ENCODE measurements around the gene ESYT1. TPM values are rescaled to one million over a fixed set of nuclear protein-coding genes. Genes with fewer than 3 reads are reported as not detected.

ESYT1 gene
- total RNA-seq, 1 experiment from 2014 or later = 93.2 TPM

GRCh38 chr12:56126732-56127239 lies 1.3 kb upstream of the ESYT1 start:
- no peak for DNase-seq (ENCODE audit: extremely low read depth, low read depth)

- no peak for DNase-seq (ENCODE audit: extremely low read depth, low read depth)
These were observed 581 bp upstream of the ESYT1 start for GRCh38 chr12:56127485-56127887.

DNA sequence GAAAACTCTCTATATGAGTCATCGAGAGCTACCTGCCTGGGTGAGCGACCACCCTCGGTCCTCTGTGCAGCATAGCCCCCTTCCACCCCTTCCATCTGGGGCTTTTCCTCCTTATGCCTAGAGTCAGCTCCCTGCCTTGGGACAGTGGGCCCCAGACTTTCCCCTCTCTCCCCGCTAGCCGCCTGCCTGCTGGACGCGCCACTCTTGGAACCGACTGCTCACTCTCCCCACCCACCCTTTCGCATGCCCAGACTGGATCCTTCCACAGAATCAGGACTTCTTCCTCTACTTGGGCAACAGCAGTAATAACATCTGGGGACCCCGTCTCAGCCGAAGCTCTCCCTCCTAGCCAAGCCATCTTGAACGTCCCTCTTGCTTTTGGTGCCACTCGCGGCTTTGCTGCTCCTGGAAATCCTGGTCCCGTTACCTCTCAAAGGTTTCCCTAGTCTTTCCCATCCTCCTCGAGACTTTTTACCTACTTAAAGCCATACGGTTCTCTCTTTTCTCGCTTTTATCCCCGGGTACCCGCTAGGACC lies 671 bp downstream of the ESYT1 start:
- no peak for DNase-seq (ENCODE audit: extremely low read depth, low read depth)

- DNase-seq (ENCODE audit: extremely low read depth, low read depth) = no peak
These were observed 1.3 kb downstream of the ESYT1 start for GRCh38 chr12:56129206-56129941.

DNA sequence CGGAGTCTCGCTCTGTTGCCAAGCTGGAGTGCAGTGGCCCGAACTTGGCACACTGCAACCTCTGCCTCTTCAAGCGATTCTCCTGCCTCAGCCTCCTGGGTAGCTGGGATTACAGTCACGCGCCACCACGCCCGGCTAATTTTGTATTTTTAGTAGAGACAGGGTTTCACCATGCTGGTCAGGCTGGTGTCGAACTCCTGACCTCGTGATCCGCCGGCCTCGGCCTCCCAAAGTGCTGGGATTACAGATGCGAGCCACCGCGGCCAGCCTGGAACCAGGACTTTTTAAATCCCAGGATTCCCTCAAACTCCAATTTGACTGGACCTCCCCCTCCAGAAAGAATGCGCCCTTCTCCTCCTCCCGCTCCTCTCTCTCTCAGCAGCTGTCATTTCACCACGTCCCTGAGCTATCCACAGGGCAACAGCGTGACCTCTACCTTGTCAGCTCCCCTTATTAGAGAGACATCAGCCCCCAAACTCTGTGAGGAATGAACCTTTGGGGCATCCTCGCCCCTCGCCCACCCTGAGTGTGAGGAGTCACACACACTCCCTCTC lies 2.0 kb downstream of the ESYT1 start:
- DNase-seq (ENCODE audit: extremely low read depth, low read depth) = no peak

DNA sequence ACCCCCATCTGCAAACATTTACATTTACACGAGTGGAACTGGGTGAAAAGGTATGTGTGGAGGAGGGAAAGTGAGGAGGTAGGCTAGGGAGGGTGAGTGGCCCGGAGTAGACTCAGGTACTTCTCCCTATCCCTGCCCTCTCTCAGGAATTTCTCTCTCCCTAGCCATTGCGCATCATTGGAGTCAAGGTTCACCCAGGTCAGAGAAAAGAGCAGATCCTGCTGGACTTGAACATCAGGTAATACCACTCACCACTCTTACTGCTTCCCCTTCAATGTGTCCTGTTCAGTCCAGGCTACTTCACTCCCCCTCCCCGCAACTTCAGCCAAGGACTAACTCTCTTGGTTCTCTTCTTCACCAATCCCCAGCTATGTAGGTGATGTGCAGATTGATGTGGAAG lies 2.8 kb downstream of the ESYT1 start:
- DNase-seq (ENCODE audit: extremely low read depth, low read depth) = no peak

DNA sequence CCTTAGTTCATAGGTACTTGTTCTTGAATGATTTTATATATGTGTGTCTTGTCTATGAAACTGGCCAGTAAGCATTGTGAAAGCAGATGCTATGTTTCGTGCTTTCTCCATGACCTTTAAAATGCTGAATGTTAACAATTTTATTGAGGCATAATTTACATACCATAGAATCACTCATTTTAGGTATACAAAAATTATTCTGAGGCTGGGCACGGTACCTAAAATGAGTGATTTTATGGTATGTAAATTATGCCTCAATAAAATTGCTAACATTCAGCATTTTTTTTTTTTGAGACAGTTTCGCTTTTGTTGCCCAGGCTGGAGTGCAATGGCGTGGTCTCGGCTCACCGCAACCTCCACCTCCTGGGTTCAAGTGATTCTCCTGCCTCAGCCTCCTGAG lies 6.8 kb downstream of the ESYT1 start:
- DNase-seq (ENCODE audit: extremely low read depth, low read depth) = no peak

DNA sequence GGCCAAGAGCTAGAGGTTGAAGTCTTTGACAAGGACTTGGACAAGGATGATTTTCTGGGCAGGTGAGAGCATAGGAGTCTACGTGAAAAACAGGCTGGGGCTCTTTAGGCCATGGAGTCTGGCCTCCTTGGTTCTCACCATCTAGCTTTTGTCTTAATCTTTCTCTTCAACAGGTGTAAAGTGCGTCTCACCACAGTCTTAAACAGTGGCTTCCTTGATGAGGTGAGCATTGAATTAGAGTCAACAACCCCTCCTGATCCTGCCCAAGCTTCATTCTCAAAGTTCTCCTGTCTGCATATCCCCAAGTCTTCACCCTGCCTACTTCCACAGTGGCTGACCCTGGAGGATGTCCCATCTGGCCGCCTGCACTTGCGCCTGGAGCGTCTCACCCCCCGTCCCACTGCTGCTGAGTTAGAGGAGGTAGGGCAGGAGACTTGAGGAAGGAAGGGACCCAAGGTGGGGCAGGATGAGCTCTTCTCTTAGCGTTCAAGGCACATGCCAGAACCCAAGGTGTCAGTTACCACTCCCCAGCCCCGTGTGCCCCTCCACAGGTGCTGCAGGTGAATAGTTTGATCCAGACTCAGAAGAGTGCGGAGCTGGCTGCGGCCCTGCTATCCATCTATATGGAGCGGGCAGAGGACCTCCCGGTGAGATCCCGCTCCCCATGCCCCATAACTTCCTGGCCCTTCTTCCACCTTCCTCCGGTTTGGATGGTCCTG lies 9.9 kb downstream of the ESYT1 start:
- DNase-seq (ENCODE audit: extremely low read depth, low read depth) = no peak

DNA sequence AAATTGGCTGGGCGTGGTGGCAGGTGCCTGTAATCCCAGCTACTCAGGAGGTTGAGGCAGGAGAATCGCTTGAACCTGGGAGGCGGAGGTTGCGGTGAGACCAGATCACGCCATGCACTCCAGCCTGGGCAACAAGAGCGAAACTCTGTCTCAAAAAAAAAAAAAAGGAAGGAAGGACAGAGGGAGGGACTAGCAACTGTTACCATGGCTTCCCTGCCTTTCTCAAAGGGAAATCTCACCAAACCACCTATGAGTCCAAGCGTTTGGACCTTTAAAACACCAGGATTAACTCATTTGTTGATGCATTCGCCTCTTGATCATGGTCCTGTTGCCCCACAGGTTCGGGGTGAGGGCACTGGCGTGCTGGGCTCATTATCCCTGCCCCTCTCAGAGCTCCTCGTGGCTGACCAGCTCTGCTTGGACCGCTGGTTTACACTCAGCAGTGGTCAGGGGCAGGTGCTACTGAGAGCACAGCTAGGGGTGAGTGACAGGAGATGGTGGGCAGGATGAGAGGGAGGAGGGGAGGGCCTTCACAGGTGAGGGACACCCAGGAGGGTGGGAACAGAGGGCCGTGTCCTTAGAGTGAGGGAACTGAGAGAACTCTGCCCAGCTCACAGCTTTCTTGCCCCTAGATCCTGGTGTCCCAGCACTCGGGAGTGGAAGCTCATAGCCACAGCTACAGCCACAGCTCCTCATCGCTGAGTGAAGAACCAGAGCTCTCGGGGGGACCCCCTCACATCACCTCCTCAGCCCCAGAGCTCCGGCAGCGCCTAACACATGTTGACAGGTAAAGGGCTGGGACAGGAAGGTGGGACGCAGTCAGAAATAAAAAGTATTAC lies 14.1 kb downstream of the ESYT1 start:
- DNase-seq (ENCODE audit: extremely low read depth, low read depth) = no peak

DNA sequence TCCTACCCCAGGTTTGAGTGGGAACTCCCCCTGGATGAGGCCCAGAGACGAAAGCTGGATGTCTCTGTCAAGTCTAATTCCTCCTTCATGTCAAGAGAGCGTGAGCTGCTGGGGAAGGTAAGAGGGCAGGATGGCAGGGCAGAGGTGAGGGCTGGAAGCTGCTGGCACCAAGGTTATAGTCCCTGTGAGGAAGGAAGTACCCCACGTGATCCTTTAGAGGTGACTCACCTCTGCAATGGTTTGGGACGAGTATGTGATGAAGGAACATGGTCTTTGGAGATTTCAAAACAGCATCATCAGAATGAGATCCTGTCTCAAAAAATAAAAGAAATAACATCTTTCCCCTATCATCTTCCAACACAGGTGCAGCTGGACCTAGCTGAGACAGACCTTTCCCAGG lies 15.2 kb downstream of the ESYT1 start:
- DNase-seq (ENCODE audit: extremely low read depth, low read depth) = no peak

- DNase-seq (ENCODE audit: extremely low read depth, low read depth) = no peak
These were observed 15.8 kb downstream of the ESYT1 start for GRCh38 chr12:56143870-56144269.

- no peak for DNase-seq (ENCODE audit: extremely low read depth, low read depth)
These were observed 17.1 kb downstream of the ESYT1 start for GRCh38 chr12:56145217-56145616.

DNA sequence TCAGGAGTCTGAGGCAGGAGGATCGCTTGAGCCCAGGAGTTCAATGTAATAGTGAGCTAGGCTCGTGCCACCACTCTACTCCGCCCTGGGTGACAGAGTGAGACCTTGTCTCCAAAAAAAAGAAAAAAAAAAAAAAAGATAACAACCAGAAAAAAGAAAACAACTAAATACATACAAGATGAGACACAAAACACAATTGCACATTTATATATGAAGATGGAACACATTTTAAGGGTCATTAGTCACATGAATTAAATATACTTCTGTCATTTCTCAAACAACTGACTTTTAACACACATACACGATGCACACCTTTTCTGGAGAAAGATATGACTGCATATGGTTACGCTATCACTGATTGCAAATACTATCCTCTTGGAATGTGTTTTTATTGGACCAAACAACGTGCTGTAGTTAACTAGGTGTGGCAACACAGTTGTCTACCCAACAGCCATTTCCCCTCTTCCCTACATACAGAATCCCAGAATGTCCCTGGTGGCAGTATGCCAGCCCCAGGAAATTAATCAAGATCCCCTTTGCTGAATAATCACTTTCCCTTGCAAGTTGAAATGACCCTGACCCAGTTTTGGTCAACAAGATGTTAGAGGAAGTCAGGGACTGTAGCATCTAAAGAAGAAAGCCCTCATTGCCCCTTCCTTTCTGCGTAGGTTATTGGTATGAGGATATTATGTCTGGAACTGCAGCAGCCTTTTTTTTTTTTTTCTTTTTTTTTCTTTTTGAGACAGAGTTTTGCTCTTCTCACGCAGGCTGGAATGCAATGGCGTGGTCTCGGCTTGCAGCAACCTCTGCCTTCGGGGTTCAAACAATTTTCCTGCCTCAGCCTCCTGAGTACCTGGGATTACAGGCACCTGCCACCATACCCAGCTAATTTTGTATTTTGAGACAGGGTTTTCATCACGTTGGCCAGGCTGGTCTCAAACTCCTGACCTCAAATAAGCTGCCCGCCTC lies 18.7 kb downstream of the ESYT1 start:
- no peak for DNase-seq (ENCODE audit: extremely low read depth, low read depth)

DNA sequence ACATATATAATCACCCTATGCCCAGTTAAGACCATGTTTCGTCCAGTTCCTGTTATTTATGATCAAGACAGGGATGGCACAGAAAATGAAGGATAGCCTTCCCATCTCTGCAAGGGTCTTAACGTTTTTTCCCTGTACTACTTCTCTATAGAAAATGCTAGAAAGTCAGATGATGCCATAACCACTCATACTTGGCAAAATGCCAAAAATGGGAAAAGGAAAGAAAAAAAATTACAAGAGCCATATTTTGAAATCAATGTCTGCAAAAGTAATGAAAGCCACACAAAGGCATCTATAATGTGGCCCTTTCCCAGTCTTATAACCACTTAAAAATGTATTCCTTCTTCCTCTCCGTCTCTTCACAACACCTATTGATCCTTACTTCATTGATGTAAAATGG lies 22.5 kb downstream of the ESYT1 start:
- DNase-seq (ENCODE audit: extremely low read depth, low read depth) = no peak

- DNase-seq (ENCODE audit: extremely low read depth, low read depth) = peak; percentile 49
These were observed 23.6 kb downstream of the ESYT1 start for GRCh38 chr12:56151672-56152131.

GRCh38 chr12:56152132-56152755 lies 24.2 kb downstream of the ESYT1 start, which contains the start of gene MYL6B:
TSS of gene MYL6B (plus strand) at chr12:56152587. CDS start at chr12:56153919, 1,332 bp downstream.
- DNase-seq (ENCODE audit: extremely low read depth, low read depth) = peak; percentile 91

DNA sequence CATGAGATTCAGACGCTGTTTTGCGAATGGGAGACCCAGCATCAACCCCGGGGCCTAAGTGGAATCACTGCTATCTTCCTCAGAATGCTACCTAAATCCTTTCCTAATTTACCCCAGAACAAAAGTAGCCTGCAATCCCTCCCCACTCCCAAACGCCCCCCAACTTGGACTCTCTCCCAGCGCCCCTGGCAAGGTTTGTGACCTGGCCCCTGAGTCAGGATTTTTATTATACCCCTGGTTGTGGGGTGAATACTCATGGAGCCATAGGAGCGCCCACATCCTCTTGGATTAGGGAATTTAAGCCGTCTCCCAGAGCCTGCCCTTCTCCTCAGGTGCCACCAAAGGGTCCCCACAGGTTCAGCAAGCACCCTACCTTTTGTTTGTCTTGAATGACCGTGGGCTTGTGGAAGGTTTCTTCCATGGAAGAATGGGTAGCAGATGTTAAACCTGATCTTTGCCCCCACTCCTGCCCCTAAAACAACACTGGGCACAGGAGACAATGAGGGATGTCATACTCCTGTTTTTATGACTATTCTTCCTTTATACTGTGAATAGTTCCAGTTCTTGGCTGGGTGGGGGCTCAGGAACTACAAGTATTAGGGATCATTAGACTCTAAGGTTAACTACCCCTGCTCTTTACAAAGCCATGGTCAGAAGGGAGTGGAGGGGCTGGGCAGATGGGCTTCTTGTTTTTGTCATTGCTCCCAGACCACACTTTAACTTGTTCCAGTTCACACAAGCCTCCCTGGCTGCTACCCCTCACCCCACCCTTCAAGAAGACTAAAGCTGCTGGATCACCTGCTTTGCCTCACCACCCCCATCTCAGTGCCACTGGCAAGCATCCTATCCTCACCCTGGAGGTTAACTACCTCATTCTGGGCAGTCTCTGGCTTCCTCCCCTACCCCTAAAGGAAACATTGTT lies 24.9 kb downstream of the ESYT1 start:
- DNase-seq (ENCODE audit: extremely low read depth, low read depth) = no peak

- DNase-seq (ENCODE audit: extremely low read depth, low read depth) = no peak
These were observed 25.6 kb downstream of the ESYT1 start for GRCh38 chr12:56153678-56154065.

Measured in NCI-H460 (cell line).